Neural progenitor cell (in vitro differentiated cells): ENCODE results near the gene PHLPP2.

ENCODE experiments used
- EZH2 ChIP-seq: fragments of 200-600 bp; sonication (generic); IDR thresholded peaks from 2 replicates; pipeline ENCODE4 v1.6.1; 2017; ENCODE audit warnings: antibody characterized with exemption, mild to moderate bottlenecking, moderate library complexity
- TF ChIP-seq, protein P1 (sequence below): fragments of 200-600 bp; sonication (generic); IDR thresholded peaks from 2 replicates; pipeline ENCODE4 v1.5.1; 2017; ENCODE audit warnings: antibody characterized with exemption, mild to moderate bottlenecking

- TF ChIP-seq, protein P1, sequence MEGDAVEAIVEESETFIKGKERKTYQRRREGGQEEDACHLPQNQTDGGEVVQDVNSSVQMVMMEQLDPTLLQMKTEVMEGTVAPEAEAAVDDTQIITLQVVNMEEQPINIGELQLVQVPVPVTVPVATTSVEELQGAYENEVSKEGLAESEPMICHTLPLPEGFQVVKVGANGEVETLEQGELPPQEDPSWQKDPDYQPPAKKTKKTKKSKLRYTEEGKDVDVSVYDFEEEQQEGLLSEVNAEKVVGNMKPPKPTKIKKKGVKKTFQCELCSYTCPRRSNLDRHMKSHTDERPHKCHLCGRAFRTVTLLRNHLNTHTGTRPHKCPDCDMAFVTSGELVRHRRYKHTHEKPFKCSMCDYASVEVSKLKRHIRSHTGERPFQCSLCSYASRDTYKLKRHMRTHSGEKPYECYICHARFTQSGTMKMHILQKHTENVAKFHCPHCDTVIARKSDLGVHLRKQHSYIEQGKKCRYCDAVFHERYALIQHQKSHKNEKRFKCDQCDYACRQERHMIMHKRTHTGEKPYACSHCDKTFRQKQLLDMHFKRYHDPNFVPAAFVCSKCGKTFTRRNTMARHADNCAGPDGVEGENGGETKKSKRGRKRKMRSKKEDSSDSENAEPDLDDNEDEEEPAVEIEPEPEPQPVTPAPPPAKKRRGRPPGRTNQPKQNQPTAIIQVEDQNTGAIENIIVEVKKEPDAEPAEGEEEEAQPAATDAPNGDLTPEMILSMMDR: no peak
- TF ChIP-seq EZH2: no peak
These were observed 87.1 kb downstream of the PHLPP2 start for GRCh38 chr16:71637398-71637797.
